ENCODE data around the gene DGKB. TPM values are rescaled to one million over a fixed set of nuclear protein-coding genes. Genes with fewer than 3 reads are reported as not detected.

DGKB gene
- total RNA-seq, 1 donor from 2014 or later: 0.30 TPM

DNA sequence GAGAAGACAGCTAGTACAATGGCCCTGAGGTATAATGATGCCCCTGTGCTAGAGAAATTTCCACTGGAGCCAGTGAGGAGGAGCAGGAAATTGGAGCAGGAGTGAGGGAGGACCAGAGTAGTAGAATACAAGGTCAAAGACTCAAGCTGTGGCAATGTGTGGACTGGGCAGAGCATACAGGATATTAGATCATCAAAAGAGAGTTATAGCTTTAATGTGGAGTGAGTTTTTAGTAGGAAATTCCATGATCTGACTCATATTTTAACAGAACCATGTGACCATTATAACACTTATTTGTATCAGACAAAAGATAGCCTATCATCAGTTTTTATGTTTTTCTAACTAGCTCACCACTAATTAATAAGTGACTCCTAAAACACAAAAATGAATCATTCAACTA lies 154.1 kb downstream of the DGKB start:
- intact Hi-C loops (cut with micrococcal nuclease): no loop called here
- DNase-seq: no peak
- Histone ChIP-seq H3K36me3 (no peaks in the 10 kb centered on the region), H3K27me3 (ENCODE audit: low read depth) (no peaks in the 10 kb centered on the region), H3K9me3 (replicated peaks) (peaks cover 17% of the 10 kb centered on the region), H3K4me3 (no peak overlapping the region), H3K27ac (replicated peaks) (no peak overlapping the region), H3K4me1 (no peaks in the 10 kb centered on the region)
- no peak for TF ChIP-seq CTCF (IDR thresholded peaks at IDR 0.05; ENCODE audit: borderline replicate concordance)

DNA sequence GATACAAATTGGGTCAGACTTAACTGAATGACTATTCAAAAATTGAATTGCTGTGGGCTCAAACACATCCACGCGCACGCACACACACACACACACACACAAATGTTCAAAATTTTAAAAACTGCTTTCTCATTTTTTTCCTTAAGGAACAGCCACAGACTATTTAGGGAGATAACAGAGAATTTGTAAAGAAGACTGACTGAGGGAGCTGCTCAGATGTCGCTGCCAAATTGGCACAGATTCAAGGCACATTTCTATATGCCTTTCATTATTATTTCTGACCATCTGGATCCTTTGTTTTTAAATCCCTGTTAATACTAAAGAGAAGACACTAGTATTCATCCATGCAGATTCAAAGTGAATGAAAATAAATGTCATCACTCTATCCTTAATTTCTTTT lies 154.8 kb downstream of the DGKB start:
- Histone ChIP-seq H3K36me3 (peaks cover 3% of the 10 kb centered on the region), H3K27me3 (ENCODE audit: low read depth) (no peaks in the 10 kb centered on the region), H3K4me1 (no peaks in the 10 kb centered on the region), H3K9me3 (replicated peaks) (peaks cover 25% of the 10 kb centered on the region), H3K4me3 (no peak overlapping the region), H3K27ac (replicated peaks) (no peak overlapping the region)
- no peak for TF ChIP-seq CTCF (IDR thresholded peaks at IDR 0.05; ENCODE audit: borderline replicate concordance)
- no peak for DNase-seq
- intact Hi-C loops (cut with micrococcal nuclease): no loop called here

- Histone ChIP-seq H3K27me3 (ENCODE audit: low read depth) (no peaks in the 10 kb centered on the region), H3K4me3 (no peak overlapping the region), H3K36me3 (peaks cover 3% of the 10 kb centered on the region), H3K4me1 (no peaks in the 10 kb centered on the region), H3K27ac (replicated peaks) (no peak overlapping the region), H3K9me3 (replicated peaks) (peaks cover 51% of the 10 kb centered on the region)
- intact Hi-C loops (cut with micrococcal nuclease): no loop called here
- no peak for DNase-seq
- no peak for TF ChIP-seq CTCF (IDR thresholded peaks at IDR 0.05; ENCODE audit: borderline replicate concordance)
Measured at GRCh38 chr7:14745076-14745475, 157.5 kb downstream of the DGKB start.

DNA sequence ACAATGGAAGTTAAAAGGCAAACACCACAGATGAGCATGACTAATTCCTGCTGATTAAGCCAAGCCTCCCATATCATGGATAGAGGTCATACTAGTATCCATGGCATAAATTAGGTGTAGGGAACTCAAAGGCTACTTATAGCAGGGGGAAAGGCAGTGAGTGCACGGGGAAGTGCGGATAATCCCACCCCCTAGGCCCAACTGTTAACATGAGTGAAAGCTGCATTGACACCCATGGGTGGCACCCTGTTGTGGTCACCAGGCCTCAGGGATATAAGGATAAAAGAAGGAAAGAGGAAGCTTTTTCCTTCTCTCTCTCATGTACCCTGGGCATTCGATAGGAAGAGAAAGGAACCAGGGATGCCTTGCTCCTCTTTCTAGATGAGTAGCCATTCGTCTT lies 161.9 kb downstream of the DGKB start:
- no peak overlapping the region for H3K4me3 ChIP-seq
- no peaks in the 10 kb centered on the region for H3K4me1 ChIP-seq
- H3K36me3 ChIP-seq: peaks cover 3% of the 10 kb centered on the region
- H3K27me3 ChIP-seq (ENCODE audit: low read depth): no peaks in the 10 kb centered on the region
- intact Hi-C loops (cut with micrococcal nuclease): no loop called here
- DNase-seq: no peak
- H3K9me3 ChIP-seq (replicated peaks): peaks cover 63% of the 10 kb centered on the region
- no peak overlapping the region for H3K27ac ChIP-seq (replicated peaks)
- no peak for TF ChIP-seq CTCF (IDR thresholded peaks at IDR 0.05; ENCODE audit: borderline replicate concordance)

DNA sequence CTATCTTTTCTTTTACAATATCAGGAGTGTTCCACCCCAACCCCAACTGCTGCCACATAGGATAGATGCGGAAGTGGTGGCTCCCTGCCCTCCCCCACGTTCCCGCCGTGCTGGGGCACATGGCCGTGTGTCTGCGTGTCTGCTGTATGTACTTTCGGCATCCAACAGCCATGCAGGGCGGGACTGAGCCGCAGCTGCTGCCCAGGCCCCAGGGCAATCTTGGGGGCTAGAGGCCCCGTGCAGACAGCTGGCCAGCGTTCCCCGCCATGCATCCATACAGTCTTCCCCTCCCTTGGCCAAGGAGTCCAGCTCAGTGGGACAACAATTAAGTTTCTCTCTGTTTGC lies 162.7 kb downstream of the DGKB start:
- intact Hi-C loops (cut with micrococcal nuclease): no loop called here
- peaks cover 59% of the 10 kb centered on the region for H3K9me3 ChIP-seq (replicated peaks)
- H3K27me3 ChIP-seq (ENCODE audit: low read depth): no peaks in the 10 kb centered on the region
- no peaks in the 10 kb centered on the region for H3K4me1 ChIP-seq
- no peak overlapping the region for H3K27ac ChIP-seq (replicated peaks)
- H3K4me3 ChIP-seq: no peak overlapping the region
- no peak for TF ChIP-seq CTCF (IDR thresholded peaks at IDR 0.05; ENCODE audit: borderline replicate concordance)
- peaks cover 3% of the 10 kb centered on the region for H3K36me3 ChIP-seq
- no peak for DNase-seq

All from left ventricle myocardium inferior (tissue), 1 donor.